ENCODE measurements around the gene HMGN2. TPM values are rescaled to one million over a fixed set of nuclear protein-coding genes. Genes with fewer than 3 reads are reported as not detected.
"Not testable (repeated sequence)": the region's sequence is repeated elsewhere in the genome, so short reads cannot be mapped to it uniquely, and the experiment has no call there.

The HMGN2 gene
- total RNA-seq, 1 donor from 2014 or later: 240 TPM

DNA sequence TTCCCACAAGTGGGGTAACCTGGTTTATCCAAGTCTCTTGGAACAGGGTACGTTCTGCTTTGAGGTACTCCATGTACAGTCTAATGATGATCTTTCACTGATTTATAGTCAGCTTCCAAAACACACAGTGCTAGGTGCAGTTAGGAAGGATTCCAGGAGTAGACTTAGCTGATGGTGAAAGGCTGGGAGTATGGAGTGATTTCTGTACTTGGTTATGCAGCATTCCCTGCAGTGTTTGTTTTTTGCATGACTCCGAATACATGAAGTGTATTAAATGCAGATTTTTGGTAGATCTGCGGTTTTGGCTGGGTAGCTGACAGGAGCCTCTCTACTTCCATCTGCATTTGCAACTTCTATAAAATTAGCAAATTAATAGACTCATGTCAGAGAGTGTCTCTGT is 3.7 kb downstream of the HMGN2 start:
- DNase-seq (ENCODE audit: low spot score in 2 of 2) (no peak), FAIRE-seq (no peak)

DNA sequence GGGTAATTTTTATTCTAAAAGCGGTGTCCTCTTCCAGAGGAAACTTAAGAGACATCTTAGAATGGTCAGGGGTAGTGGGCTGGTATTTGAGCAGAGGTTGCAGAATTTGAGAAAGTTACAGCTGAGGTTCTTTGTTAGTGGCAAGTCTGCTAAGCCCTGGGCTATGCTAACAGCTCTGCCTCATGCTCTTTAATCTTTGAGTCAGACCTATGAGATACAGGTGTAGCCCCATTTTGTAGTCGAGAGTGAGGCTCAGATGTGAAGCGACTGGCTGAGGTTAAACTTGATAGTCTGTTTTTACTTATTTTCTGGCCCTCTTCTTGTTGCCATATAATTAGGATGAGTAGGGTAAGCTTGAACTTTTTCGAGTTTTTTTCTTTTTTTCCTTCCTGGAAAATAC is 4.7 kb downstream of the HMGN2 start:
- FAIRE-seq (no peak), DNase-seq (ENCODE audit: low spot score in 2 of 2) (no peak)

DNA sequence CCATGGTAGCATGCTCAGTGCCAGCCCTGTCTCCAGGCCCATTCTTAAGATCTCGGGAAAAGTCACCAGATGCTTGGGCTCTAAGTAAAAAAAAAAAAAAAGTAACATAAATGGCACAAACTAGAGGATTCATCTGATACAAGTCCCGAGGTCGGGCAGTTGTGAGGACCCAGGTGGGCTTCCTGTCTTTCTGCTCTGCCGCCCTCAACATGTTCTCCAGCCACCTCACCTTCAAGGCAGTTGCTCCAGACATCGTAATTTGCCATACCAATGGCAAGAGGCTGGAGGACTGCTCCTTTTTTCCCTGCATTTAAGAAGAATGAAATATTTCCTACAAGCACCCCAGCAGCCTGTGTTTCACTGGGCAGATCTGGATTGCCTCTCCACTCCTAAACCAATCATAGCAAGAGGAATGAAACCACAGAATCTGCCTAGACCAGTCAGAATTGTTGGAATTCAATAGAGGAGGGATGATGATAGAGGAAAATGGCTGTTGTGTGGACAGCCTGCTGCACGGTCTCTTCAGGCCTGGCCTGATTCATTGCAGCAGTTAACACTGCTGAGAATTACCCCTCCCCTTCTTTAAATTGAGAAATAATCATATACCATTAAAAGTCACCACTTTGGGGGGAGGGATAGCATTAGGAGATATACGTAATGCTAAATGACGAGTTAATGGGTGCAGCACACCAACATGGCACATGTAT is 5.4 kb downstream of the HMGN2 start:
- DNase-seq (ENCODE audit: low spot score in 2 of 2): no peak

DNA sequence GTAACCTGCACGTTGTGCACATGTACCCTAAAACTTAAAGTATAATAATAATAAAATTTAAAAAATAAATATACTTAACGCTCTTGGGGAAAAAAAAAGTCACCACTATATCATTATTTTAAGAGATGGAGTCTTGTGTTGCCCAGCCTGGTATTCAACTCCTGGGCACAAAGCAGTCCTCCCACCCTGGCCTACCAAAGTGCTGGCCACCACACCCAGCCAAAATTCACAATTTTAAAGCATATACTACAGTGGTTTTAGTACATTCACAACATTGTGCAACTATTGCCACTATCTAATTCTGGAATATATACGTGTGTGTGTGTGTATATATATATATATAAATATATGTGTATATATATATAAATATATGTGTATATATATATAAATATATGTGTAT is 5.9 kb downstream of the HMGN2 start:
- DNase-seq (ENCODE audit: low spot score in 2 of 2) (no peak), FAIRE-seq (peak; percentile 31)

More for the DNA sequence above, 5.4 kb downstream of the HMGN2 start:
- no peak for FAIRE-seq

DNA sequence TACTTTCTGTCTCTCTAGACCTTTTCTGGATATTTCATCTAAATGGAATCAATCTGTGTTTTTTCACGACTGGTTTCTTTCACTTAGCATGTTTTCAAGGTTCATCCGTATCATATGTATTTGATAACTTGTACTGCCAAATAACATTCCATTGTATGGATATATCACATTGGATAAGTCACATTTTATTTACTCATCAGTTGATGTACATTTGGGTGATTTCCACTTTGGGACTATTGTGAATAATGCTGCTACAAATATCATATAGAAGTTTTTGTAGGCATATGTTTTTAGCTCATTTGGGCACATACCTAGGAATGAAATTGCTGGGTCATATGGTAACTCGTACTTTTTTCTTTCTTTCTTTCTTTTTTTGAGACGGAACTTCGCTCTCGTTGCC is 6.7 kb downstream of the HMGN2 start:
- DNase-seq (ENCODE audit: low spot score in 2 of 2) (no peak), FAIRE-seq (no peak)

DNA sequence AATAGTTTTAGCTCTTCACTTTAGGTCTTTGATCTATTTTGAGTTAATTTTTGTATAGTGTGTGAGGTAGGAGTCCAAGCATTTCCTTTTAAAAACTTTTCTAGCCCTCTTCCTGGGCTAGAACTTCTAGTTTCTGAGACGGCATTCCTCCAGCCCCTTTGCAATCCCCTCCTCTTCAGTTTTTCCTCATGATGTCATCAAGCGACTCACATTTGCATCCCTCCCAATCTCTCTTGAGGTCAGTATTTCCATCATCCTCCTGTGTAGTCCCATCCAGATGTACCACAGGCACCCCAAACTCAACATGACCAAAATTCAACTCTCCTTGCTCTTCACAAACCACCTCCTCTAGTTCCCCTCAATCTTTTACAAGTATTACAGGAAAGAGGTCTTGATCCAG is 10.7 kb downstream of the HMGN2 start:
- FAIRE-seq (no peak), DNase-seq (ENCODE audit: low spot score in 2 of 2) (no peak)

DNA sequence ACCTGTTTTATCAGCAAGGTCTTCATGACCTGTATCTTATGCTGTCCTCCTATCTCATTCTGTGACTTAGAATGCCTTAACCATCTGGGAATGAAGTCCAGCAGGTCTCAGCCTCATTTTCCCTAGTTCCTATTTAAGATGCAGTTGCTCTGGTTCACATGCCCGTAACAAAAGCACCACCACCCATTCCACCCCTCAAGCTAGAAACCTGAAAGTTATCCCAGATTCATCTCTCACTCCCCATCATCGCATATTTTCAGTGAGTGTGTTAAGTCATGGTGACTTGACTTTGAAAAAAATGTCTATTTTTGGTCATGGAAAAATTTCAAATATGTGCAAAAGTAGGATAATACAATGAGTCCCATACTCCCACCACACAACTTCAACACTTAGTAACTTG is 11.7 kb downstream of the HMGN2 start:
- no peak for DNase-seq (ENCODE audit: low spot score in 2 of 2)
- FAIRE-seq: no peak

DNA sequence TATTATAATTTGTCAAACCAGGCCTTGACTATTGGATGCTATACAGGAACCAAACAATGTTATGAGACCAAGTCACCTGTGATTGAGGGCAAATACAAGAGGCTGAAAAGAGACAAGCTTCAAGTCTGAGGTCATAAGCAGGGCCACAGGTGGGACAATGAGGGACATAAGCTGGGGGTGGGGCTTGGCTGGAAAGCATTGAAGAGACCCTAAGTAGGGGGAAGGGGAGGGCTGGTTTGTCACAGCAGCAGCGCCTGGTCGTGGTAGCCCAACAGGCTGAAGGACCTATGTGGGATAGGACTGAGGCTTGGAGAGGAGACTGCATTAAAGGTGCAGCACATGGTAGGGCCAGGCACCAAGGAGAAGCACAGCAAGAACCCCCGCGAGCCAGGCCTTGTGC is 17.9 kb downstream of the HMGN2 start:
- DNase-seq (ENCODE audit: low spot score in 2 of 2): no peak
- no peak for FAIRE-seq

DNA sequence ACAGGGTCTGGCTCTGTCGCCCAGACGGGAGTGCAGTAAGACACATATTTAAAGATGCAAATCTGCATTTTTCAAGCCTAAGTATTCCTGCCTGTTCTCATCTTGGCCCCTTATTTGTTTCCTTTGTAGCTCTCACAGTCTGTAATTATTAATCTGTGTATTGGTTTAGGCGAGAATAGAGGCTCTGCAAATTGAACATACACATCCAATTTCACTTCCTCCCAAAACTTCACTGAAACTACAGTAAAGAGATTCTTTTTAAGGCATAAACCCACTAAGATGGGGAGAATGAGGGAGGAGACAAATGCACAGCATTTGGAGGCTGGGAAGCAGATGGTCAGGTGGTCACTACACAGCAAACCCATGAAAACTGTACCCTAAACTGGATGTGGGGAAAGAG is 21.0 kb downstream of the HMGN2 start:
- FAIRE-seq (no peak), DNase-seq (ENCODE audit: low spot score in 2 of 2) (no peak)

DNA sequence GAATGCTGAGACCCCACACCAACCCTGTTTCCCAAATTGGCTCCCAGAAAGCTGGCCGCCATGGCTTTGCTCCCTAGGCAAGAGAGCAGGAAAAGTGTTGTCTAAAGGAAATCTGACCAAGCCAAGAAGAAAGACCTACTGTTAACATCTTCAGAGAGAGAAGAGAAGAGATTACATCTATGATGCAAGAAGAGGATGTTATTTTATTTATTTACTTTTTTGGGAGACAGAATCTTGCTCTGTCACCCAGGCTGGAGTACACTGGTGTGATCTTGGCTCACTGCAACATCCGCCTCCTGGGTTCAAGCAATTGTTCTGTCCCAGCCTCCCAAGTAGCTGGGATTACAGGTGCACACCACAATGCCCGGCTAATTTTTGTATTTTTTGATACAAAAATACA is 21.7 kb downstream of the HMGN2 start:
- DNase-seq (ENCODE audit: low spot score in 2 of 2) (no peak), FAIRE-seq (no peak)

DNA sequence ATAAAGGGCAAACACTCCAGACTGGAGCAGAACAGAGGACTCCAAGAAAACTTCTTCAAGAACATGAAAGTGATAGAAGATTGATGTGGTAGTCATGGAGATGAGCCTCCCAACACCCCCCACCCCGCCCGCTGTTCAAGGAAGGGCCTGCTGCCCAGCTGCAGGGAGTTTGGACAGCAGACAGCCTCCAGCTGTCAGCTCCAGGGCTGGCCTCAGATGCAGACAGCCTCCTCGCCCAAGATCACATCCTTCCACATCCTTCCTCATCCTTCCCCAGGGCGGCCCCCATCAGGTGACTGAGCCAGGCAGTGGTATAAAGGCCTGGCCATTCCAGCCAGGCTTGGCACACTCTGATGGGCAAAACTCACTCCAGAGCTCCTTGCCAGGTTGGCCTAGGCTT is 24.6 kb downstream of the HMGN2 start:
- DNase-seq (ENCODE audit: low spot score in 2 of 2): no peak
- FAIRE-seq: no peak

DNA sequence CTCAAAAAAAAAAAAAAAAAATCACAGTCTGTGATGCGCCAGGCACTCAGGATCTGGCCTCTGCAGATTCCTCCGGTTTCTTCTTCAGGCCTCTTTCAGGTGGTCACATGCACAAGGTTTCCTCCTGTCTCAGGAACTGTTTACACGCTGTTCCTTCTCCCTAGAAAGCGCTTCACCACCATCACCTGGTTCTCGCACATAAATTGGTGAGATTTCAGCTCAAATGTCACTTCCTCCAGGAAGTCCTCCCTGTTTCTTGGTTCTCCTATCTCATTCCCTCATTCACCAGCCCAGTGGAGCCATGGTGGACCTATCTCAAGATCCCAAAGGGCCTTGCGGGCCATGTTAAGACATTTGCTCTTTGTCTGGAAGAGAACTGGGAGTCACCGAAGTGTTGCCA is 26.7 kb downstream of the HMGN2 start:
- FAIRE-seq: no peak

DNA sequence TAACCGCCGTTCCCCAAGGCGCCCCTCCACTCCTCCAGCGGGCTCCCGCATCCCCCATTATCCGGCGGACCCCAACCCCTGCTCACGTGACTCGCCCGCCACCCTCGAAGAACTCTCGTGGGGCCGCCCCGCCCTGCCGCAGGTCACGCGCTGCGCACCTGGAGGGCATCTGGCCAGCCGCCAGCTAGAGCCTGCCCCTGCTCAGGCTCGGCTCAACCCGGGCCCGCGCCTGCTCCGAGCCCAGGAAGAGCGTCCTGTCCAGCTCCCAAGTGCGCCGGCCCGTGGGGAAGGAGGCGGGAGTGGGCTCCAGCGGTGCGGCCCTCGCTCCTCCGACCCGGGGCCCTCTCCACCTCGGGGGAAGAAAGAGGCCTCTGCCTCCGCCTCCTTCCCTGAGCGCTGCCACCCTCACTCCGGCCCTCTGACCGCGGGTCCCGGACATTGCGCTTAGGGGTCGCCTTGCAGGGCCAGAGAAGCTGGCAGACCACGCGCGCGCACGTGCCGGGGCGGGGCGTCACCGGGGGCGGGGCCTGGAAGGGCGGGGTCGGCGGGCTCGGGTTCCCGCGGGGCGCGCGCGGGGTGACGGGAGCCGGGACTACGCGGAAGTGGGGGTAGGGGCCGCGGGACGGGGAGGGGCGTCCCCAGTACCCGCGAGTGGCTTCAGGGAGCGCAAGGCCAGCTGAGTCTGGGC is 28.4 kb downstream of the HMGN2 start:
- FAIRE-seq (no peak), DNase-seq (ENCODE audit: low spot score in 2 of 2) (peak; percentile 92 to 95)

More for the DNA sequence above, 26.7 kb downstream of the HMGN2 start:
- DNase-seq (ENCODE audit: low spot score in 2 of 2): no peak

DNA sequence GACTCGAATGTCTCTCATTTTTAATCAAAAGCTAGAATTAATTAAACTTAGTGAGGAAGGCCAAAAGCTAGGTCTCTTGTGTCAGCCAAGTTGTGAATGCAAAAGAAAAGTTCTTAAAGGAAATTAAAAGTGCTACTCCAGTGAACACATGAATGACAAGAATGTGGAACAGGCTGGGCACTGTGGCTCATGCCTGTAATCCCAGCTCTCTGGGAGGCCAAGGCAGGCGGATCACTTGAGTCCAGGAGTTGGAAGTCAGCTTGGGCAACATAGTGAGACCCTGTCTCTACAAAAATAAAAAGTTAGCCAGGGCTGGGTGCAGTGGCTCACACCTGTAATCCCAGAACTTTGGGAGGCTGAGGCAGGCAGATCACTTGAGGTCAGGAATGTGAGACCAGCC is 38.5 kb downstream of the HMGN2 start:
- FAIRE-seq; DNase-seq (ENCODE audit: low spot score in 2 of 2): not testable (repeated sequence)

DNA sequence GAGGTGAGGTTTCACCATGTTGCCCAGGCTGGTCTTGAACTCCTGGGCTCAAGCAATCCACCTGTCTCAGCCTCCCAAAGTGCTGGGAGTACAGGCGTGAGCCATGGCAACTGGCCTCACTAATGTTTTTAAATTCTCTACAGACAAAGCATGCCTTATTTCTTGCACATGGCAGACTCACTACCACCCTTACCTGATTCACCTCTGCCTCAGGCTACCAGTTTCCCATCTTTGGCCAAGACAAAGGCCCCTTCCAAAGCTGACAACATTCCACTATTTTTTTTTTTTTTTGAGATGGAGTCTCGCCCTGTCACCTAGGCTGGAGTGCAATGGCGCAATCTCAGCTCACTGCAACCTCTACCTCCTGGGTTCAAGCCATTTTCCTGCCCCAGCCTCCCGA is 43.6 kb downstream of the HMGN2 start:
- DNase-seq (ENCODE audit: low spot score in 2 of 2); FAIRE-seq: not testable (repeated sequence)

DNA sequence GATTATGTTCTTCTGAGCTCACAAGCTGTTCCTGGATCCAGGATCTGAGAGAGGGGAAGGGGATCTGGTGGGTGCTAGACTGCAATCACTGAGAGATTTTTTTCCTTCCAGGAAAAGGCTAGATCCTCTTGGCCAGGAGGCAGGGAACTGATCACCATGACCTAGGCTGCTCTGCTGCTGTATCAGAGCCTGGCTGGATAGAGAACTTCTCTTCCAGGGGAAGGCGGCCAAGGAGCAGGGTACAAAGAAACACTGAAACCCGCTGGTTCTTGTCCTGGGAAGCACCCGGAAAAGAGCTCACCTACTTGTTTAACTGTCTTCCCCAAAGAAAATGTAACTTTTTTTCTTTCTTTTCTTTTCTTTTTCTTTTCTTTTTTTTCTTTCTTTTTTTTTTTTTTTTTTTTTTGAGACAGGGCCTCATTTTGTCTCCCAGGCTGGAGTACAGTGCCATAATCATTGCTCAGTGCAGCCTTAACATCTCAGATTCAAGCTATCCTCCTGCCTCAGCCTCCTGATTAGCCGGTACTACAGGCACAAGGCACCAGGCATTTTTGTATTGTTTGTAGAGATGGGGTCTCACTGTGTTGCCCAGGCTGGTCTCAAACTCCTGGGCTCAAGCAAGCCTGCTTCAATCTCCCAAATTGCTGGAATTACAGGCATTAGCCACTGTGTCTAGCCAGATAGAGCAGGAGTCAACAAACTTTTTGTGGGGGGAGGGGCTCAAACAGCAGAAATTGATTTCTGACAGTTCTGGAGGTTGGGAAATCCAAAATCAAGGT is 44.9 kb downstream of the HMGN2 start:
- DNase-seq (ENCODE audit: low spot score in 2 of 2) (no peak), FAIRE-seq (no peak)

DNA sequence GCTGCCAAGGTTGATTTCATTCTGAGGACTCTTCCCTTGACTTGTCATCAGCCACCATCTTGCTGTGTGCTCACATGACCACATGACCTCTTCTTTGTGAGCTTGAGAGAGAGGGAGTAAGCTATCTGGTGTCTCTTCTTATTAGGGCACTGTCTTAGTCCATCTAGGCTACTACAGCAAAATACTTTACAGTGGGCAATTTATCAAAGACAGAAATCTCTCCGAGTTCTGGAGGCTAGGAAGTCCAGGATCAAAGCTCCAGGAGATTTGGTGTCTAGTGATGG is 45.5 kb downstream of the HMGN2 start:
- no peak for DNase-seq (ENCODE audit: low spot score in 2 of 2)
- FAIRE-seq: no peak

DNA sequence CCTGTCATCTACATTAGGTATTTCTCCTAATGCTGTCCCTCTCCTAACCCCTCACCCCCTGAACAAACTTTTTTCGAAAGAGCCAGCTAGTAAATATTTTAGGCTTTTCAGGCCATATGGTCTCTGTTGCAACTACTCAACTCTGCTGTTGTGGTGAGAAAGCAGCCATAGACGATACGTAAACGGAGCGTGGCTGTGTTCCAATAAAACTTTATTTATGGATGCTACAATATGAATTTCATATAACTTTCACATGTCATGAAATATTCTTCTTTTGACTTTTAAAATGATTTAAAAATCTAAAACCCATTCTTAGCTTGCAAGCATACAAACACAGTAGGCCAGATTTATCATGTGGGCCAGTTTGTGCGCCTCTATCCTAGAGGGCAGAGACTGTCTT is 46.1 kb downstream of the HMGN2 start:
- FAIRE-seq (no peak), DNase-seq (ENCODE audit: low spot score in 2 of 2) (no peak)

DNA sequence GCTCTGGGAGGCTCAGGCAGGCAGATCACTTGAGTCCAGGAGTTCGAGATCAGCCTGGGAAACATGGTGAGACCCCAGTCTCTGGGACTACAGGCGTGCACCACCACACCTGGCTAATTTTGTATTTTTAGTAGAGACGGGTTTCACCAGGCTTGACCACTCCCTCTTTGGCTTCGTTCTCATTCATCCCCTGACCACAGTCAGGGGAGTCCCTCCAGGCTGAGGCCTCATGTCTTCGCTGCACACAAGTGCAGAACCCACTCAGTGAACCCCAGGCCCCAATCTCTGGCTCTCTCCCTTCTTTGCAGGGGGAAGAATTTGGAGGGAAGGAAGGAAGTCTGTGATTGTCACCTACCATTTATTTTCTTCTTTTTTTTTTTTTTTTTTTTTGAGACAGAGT is 48.1 kb downstream of the HMGN2 start:
- DNase-seq (ENCODE audit: low spot score in 2 of 2) (no peak), FAIRE-seq (no peak)

DNA sequence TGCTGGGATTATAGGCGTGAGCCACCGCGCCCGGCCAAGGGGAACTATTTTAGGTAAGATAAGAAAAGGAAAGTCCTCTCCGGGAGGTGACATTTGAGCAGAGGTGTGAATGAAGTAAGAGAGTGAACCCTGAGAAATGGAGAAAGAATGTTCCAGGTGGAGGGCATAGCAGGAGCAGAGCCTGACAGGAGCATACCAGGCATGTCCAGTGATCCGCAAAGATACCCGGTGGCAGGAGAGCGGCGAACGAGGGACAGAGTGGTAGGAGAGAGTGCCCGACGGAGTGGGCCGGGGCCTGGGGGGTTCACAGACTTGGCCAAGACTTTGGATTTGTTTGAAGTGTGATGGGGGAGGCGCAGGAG is 49.4 kb downstream of the HMGN2 start:
- no peak for DNase-seq (ENCODE audit: low spot score in 2 of 2)
- no peak for FAIRE-seq

DNA sequence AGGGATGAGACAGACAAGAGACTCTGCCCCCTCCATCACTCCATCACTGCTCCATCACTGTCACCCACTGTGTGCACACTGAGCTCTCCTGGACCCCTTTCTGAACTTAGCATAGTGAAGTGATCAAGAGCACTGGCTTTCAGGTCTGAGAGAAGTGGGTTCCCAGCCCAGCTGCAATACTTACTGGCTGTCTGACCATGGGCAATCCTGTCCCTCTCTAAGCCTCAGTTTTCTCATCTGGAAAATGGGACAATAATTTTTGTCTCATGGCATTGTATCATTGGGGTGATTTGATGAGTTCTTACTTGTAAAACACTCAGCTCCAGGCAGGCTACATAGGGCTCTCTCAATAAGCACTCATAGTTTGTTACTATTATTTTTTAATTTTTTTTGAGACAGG is 49.8 kb downstream of the HMGN2 start:
- DNase-seq (ENCODE audit: low spot score in 2 of 2) (no peak), FAIRE-seq (no peak)

DNA sequence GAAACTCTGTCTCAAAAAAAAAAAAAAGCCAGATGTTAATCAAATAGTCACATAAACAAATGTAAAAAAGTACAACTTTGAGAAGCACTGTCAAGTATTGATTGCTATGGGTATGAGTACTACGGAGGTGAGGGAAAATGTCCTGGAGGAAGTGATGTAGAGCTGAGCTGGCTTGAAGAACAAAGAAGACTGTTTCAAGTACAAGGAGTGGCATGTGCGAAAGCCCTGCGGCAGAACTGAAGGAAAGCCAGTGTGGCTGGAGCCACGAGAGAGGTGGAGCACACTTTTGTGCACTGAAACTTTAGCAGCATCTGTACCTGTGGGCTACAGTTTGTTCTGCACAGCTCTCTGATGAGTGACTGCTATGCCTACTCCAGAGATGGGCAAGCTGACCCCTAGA is 51.9 kb downstream of the HMGN2 start:
- FAIRE-seq: no peak
- no peak for DNase-seq (ENCODE audit: low spot score in 2 of 2)

Measured in frontal cortex (tissue), 4 donors.